ENCODE results near the gene ROBO2.

The ROBO2 gene

DNA sequence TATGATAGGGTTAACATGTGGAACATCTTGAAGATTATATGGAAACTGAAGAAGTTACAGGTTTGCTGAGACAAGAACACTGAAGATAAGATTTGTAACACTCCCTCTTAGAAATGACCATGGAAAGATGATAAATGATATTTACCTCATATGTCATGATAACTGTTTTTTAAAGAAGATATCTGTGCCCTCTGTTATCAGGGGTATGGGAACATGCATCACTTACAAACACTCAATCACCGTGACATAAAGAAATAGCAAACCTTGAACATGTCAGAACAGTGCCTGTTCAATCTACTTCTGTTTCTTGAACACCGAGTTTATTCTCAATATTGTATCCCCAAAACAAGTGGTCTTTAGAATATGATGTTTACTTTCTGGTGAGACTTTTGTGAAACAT lies 149.4 kb downstream of the ROBO2 start:
- no peak for DNase-seq (ENCODE audit: low spot score)

DNA sequence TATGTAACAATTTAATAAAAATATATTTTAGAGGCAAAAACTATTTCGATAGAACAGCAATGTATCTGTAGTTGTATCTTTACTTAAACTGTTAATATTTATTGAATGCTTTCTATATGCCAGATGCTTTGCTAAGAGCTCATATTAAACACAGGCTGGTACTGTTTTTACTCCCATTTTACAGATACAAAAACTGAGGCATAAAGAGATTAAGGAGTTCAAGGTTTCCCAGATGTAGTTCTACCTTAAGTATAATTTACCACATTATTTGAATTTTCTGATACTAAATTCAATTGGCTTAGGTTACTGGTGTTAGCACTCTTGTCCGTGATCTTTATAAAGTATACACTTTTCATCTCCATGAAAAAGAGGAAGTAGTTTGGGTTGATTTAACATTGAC lies 149.8 kb downstream of the ROBO2 start:
- DNase-seq (ENCODE audit: low spot score) = no peak

DNA sequence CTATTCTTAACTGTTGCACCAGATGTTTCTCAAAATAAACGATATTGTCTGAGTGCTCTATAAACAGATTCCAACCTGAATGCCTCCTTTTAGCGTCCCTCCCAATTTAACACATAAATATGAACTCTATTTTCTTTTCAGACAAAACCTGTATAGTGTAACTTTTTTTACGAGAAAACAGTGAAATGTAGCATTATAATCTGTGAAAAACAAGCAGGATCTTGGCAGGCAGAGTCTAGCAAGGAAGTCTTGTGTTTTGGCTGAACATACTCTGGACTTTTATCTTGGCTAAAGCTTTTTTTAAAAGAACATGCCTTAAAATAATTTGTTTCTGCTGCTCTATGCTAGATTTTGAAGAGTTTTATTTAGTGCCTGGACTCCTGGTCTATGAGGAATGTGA lies 150.5 kb downstream of the ROBO2 start:
- DNase-seq (ENCODE audit: low spot score) = no peak

DNA sequence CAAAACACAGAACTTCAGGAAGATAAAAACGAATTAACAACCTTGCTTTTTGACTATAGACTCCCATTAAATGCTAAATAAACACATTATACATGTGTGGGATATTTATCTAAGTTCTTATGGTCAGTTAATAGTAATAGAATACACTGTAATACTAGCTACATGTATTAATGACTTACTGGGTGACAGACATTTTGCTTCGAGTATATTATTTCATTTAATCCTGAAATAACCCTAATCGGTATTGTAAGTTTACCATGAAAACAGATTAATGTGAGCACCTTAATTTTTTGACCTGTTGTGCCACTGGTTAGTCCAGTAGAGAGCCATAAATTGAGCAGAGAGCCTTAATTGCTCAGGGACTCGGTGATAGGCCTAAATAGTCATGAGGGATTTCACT lies 151.1 kb downstream of the ROBO2 start:
- DNase-seq (ENCODE audit: low spot score) = no peak

DNA sequence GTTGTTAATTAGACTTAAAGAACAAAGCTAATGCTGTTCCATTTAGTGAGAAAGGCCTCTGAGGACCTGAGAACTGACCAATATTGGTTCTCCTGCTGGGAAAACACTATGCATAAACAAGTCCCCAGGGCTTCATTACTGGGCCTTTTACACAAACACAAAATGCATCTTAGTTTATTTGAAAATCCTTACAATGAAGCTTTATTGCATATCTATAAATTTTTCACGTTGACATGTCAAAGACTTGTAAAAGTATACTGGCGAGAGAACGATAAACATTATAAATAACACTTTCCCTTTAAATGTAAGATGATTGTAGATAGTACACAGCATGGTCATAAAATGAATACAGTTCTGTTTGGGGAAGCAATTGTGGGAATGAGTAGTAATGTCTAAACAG lies 151.7 kb downstream of the ROBO2 start:
- no peak for DNase-seq (ENCODE audit: low spot score)

DNA sequence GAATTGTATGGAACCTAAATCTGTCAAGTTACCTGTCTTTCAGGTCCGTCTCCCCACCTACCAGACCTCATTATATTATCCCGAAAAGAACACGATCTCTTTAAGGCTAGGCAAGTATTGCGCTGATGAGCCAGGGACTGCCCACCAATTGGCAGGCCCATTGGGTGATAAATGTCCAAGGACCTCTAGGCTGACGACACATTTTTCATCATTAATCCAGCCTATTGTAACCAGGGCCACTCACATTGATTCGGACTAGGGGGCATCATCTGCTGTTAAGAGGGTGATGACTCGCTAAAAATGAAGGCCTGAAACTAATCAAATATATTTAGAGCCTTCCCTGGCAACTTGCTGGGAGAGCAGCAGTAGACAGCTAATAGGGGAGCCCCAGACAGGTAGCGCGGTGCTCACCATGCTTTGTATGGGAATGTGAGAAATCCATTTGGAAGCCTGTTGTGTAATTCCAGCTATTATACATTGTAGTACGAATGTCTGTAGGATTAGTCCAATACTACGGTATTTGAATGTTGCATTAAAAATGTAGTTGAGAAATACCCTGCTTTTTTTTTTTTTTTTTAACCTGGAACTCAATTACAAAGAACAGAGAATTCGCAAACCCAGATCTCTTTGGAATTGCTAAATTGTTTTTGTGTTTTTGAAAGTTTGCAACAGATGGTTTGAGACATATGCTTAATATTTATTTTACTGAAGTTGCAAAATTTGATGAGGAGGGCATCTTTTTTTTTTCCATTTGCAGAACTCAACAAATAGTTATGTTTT lies 156.1 kb downstream of the ROBO2 start:
- no peak for DNase-seq (ENCODE audit: low spot score)

DNA sequence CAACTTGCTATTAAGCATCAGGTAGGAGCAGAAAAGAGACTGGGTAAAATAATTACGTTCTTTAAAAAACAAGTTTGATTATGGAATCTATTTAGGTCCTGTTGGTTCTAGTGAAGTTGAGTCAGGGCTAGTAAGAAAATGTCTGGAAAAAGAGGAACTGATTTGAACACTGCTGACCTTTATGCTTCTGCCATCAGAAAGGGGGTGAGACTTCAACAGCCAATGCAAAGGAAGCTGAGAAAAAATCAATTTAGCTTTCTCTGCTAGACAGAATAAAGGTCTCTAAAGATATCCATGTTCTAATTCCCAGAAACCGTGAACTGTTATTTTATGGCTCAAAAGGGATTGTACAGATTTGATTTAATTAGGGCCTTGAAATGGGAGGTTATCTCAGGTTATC lies 157.5 kb downstream of the ROBO2 start:
- DNase-seq (ENCODE audit: low spot score) = no peak

DNA sequence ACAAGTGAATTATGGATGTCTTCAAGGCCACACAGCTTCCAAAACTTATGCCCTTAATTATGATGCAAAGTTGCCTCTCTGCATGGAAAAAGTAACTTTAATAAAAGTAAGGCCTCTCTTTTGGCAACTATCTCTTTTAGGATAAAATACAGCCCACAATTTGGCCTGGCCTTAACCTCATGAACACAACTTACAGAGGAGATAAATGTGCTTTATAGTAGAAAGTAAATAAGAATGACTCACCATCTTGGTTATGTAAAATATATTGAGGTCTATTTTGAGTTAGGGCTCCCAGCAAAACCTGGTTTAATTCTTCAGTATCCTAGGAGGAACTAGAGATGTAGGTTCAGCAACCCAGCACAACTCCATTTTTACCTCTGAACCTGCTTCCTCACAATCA lies 164.0 kb downstream of the ROBO2 start:
- no peak for DNase-seq (ENCODE audit: low spot score)

DNA sequence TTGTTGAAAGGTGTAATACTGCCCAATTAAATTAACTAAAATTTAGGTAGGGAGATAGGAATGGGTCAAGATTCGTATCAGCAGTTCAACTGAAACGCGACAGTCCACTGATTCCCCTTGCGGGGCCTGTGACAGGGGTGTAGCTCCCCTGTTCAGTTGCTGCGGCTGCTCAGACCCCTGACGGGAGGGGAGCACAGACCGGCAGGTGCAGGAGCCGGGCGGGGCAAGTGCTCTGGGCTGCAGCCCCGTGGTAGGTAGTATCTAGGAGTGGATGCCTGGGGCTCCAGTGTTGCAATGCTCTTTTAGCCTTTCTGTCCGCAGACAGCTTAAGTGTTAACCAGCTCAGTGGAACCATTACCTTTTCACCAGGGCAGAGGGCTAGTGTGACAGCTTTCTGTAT lies 164.9 kb downstream of the ROBO2 start:
- DNase-seq (ENCODE audit: low spot score) = no peak

DNA sequence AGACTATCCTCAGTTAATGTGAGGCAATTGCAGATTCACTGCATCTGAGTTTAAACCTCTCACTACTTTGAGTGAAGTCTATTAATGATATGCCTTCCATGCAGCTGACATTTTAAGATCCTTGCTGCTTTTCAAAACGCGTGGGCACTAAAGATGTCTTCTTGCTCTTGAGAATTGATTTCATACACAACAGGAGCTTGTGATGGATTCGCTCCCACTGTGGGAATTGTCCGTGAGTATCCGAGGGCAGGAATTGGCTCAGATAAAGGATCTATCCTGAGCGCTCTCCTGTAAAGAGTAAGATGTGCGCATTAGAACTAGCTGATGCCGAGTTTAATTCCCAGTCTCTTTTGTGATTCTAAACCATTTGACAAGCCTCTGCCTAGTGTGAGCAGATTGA lies 167.9 kb downstream of the ROBO2 start:
- DNase-seq (ENCODE audit: low spot score) = no peak

DNA sequence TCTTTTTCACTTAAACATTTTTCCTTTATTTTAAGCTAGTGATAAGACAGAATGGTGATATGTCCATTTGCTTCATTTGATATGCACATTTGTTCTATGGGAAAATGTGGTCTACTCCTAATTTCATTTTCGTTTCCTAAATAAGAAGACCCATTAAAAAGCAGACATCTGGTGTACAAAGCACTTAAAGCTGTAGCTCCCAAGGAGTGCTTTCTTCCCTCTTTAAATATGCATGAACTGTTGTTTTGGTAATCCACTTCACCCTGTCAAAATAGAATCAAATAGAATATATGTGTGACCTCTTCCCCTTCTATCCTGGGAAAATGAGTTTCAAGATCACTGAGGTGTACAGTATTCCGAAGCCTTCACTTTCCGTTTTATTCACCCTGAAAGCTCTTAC lies 182.8 kb downstream of the ROBO2 start:
- no peak for DNase-seq (ENCODE audit: low spot score)

DNA sequence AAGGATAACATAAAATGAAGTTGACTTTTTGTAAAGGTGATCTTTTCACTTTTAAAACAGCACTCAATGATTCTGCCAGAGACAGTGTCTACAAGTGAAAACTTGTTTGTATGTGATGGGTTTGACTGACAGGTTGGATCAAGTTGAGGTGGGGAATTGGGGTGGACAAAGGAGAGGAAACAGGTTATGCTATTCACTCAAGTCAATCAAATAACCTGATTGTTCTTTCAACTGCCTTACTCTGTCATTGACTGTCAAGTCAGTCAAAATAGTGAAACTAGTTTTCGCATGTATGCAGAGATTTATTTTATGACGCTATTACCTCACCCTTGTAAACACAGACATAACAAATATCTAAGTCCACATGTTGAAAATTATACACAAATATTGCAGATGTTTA lies 187.7 kb downstream of the ROBO2 start:
- no peak for DNase-seq (ENCODE audit: low spot score)

DNA sequence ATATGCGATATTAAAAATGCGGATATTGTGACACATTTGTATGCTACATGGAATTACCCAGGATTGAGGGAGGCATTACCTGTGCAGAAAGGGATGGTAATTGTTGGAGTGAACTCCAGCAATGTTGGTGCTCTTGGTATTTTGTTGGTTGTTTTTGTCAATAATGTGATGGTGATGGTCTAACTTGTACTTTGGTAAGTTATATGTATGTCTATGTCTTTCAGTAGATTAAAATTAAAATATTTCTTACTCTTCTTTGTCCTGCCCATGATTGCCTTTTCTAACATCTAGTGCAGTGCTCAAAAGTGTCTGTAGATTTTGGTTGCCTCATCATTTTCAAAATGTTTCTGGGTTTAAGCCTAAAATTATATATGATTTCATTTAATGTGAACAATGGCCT lies 192.7 kb downstream of the ROBO2 start:
- DNase-seq (ENCODE audit: low spot score) = no peak

DNA sequence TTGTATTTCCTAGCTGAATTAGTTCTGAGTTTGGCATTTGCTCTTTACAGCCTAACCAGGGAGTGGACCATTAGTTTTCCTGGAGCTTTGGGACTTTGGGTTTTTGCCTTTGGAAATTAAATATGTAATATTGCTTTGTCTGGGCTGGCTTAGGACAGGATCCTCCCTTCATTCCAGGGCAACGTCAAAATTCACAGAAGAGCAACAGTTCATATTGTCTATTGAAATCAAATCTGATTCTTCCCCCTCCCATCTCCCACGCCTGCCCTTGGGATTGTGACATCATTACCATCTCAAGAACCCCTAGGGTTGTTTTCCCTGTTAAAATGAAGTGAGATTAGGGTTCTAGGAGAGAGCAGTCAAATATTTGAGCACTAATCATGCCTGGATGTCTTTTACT lies 194.1 kb downstream of the ROBO2 start:
- no peak for DNase-seq (ENCODE audit: low spot score)

DNA sequence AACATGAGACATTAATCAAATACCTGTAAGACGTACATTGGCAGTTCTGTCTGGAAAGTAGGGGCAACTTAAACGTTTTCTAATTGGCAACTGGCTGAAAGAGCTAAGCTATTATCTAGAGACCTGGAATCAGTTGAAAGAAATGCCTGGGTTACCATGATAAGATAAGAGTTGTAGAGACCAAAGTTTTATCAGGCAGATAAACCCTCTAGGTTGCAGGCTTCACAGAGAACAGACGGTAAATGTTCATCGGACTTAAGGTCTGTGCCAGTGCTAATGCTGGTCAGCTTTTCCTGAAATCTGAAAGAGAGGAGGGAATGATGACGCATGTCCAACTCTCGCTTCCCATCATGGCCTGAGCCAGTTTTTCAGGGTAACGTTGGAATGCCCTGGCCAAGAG lies 196.2 kb downstream of the ROBO2 start:
- no peak for DNase-seq (ENCODE audit: low spot score)

DNA sequence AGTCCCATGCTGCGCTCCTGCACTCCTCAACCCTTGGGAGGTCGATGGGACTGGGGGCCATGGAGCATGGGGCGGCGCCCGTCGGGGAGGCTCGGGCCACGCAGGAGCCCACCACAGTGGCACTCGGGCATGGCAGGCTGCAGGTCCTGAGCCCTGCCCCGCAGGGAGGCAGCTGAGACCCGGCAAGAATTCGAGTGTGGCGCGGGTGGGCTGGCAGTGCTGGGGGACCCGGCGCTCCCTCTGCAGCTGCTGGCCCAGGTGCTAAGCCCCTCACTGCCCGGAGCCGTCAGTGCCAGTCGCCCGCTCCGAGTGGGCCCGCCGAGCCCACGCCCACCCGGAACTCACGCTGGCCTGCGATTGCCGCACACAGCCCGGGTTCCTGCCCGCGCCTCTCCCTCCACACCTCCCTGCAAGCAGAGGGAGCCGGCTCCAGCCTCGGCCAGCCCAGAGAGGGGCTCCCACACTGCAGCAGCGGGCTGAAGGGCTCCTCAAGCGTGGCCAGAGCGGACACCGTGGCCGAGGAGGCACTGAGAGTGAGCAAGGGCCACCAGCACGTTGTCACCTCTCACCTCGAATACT lies 200.3 kb downstream of the ROBO2 start:
- DNase-seq (ENCODE audit: low spot score) = no peak

DNA sequence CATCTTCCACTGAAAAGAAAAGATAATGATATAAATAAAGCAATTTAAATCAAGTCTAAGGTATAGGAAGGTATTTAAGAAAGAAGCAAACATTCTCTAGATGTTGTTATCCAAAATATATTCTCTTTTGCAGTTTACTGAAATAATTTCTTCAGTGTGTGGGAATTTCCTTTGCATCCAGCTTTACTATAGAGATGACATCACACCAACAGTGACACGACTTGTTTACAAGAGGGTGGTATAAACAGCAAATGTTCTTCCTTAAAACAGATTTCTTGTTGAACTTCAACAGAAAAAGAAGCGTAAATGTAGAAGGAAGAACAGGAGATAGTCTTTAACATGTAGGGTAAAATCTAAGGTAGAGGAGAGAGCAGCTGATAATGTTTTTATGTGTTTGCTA lies 202.5 kb downstream of the ROBO2 start:
- DNase-seq (ENCODE audit: low spot score) = no peak

DNA sequence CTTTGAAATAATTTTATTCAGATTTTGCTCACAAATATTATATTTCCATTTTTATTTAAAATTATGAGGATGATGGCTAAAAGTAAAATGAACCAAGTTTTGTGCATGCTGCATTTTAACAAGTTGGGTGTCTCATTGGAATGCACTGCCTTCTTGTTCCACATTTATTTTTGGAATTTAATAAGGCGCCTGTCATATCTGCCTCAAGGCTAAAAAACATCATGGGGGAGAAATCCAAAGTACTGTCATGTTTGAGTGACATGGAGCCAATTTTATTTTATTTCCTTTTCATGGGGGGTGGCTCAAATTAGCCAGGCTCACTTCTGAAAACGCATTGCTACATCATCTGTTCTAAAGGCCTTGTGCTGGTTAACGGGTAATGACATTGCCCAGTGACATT lies 205.1 kb downstream of the ROBO2 start:
- no peak for DNase-seq (ENCODE audit: low spot score)

DNA sequence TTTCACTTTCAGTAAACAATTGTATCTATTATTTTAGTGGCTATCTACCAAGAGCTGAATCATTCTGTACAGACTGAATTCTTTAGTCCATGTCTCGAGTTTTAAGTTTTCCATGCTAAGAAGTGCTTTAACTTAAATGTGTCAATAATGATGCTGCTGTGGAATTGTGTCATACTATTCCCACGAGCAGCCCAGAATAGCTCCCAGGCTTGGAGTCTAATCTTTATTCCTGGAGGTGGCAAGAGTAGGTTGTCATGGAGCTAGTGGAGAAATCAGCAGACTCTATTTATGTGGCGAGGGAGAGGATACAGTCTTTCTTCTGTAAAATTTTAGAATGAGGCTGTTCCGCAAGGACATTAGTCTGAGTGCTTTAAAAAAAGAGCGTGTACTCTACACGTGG lies 207.2 kb downstream of the ROBO2 start:
- no peak for DNase-seq (ENCODE audit: low spot score)

DNA sequence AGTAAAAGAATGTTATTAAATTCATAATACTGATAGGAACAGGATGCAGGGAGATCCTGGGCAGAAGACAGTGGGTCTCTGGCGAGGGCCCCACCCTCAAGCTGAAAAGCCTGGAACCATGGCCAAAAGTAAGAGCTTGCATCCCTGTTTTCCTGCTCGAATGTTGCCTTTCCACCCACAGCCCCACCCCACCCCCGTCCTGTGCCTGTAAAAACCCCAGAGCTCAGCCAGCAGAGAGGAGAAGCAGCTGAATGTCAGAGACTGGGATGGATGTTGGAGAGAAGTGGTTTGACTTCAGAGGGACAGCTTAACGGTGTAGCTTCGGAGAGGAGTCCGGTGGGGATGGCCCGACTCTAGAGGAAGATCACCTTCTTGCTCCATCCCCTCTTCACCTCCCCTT lies 207.9 kb downstream of the ROBO2 start:
- no peak for DNase-seq (ENCODE audit: low spot score)

DNA sequence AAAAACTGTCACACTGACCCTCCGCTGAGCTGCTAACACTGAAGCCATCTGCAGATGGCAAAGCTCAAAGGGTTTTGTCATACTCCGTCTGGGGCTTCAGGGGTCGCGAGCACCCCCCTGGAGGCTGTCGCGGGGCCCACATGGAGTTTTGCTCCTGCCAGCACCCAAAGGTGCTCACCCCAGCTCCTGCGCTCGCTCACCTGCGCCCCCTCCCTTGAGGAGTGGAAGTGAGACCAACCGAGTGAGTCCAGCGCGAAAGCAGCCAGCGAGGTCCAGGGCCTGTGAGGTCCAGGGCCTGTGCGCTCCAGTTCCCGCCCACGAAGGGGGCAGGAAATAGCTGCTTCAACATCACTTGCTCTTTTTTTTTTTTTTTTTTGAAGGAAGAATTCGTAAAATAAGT lies 208.5 kb downstream of the ROBO2 start:
- no peak for DNase-seq (ENCODE audit: low spot score)

DNA sequence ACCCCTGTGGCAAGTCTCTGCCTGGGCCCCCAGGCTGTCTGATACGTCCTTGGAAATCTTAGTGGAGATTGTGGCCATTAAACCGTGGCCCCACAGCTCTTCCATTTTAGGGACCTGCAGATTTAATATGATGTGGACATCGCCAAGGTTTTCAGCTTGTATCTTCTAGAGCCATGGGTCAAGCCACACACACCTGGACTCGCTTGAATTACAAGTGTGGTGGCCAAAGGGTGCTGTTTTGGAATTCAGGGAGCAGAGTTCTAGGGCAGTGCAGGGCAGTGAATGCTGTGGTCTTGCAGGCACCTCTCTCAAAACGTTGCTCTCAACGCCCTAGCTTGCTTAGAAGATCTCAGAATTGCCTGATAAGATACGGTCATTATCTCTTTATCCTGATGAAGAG lies 211.2 kb downstream of the ROBO2 start:
- no peak for DNase-seq (ENCODE audit: low spot score)

DNA sequence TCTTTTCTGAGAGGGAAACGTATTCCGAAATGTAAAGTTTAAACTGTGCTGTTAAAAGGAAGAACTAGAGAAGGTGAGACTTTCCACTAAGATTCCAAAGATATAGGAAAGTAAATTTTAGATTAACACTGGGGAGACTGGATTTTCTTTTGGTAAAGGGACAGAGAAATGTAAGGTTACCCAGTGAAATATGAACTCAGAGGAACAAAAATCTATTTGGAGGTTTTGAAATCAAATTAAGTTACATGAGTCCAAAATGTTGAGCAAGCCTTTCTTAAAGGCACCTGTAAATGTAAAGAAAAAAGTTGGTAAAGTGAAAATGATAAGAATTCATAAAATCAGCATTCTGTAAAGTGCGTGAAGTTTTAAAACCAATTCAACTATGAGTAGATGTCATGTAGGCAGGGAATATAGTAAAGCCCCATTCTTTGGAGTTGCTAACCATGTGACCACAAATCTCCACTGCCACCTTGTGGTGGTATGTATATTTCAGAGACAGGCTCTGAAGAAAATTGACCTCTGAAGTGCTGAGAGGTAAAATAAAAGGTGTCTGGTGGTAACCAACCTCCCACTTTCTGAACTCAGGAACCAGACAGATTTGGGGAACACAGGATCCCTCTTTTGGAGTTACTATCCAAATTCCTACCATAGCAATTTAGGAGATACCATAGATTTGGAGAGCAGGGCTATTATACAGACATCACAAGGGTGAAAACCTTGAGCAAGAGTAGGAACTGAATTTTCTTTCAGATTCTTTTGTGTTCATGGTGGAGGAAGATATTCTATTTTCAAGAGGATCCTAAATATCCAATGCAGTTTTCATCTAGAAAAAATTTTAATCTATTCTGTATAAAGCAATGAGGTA lies 215.3 kb downstream of the ROBO2 start:
- no peak for DNase-seq (ENCODE audit: low spot score)

Data from left forelimb (tissue), 1 donor.